Pons (tissue), 1 donor: Measurements from ENCODE around the gene DCTN2.
"Not testable (repeated sequence)": the region's sequence is repeated elsewhere in the genome, so short reads cannot be mapped to it uniquely, and the experiment has no call there.

Source experiments
- DNase-seq: peaks from one replicate; pipeline ENCODE4 v3.0.0-alpha.2; 2016; ENCODE audit warnings: low spot score

The DCTN2 gene

GRCh38 chr12:57576613-57577160, 29.7 kb upstream of the DCTN2 start:
- no peak for DNase-seq

DNA sequence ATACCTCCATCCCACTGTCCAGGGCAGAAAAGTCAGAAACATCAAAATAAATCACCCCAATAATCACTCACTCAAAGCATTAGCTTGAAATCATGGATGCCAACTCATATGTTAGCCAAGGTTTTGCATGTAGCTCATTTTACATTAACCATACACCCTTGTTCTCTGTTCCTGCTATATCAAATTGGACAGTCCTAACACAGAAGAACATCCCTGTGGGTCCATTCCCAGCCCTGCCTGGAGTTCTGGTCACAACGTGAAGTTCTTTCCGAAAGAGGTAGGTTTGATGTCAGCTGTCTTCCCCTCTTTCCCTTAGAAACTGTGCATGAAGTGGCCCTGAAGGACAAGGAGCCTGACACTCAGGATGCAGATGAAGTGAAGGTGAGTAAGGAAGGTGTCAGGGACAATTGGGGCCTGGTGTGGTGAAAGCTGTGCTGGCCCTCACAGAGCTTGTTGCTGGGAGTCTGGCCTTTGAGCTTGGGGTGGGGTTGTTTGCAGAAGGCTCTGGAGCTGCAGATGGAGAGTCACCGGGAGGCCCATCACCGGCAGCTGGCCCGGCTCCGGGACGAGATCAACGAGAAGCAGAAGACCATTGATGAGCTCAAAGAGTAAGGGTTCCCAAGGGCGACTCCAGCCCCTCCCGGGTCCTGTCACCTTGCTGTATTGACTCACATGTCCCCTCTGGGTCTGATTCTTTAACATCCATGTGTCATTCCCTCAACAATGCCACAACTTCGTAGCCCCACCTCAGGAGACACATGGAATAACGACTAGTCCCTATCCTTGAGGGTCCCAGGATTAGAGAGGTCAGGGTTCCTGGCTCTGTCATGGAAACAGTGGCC, 29.0 kb upstream of the DCTN2 start:
- DNase-seq, result no peak

GRCh38 chr12:57574795-57575194, 27.8 kb upstream of the DCTN2 start:
- no peak for DNase-seq

GRCh38 chr12:57571926-57572762, 25.2 kb upstream of the DCTN2 start:
- no peak for DNase-seq

DNA sequence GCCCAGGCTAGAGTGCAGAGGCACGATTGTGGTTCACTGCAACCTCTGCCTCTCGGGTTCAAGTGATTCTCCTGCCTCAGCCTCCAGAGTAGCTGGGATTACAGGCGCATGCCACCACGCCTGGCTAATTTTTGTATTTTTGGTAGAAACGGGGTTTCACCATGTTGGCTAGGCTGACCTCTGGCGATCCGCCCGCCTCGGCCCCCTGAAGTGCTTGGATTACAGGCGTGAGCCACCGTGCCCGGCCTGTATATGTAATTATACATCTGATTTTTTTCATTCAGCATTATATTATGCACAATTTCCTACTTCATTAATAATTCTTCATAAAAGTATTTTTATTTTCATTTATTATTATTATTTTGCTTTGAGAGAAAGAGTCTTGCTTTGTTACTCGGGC, 23.4 kb upstream of the DCTN2 start:
- DNase-seq, result not testable (repeated sequence)

DNA sequence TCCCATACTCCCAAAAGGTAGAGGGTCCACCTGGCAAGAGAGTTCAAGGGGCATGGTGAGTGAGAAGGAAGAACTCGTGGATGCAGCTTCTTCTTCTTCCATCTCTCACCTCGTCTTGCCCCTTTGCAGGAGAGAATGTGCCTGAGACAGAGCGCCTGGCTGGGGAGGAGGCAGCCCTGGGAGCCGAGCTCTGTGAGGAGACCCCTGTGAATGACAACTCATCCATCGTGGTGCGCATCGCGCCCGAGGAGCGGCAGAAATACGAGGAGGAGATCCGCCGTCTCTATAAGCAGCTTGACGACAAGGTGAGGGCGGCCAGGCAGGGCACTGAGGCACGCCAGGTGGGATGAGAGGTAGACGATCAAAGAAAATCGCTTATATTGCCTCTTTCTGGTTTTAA, 22.9 kb upstream of the DCTN2 start:
- no peak for DNase-seq

DNA sequence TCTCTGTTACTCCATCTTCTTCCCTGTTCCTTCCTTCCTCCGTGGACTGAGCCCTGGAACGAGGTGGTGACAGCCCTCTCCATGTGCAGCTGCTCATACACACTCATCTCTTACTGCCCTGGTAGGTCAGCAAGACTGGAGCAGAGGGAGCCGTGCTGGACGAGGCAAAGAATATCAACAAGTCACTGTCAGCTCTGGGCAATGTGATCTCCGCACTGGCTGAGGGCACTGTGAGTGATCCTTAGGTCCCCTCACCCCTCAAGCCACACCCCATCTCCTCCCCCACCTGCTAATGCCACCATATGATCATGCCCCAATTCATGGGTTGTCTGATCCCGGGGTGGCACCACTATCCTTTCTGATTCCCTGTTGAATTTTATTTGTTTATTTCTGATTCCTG, 21.8 kb upstream of the DCTN2 start:
- DNase-seq, result no peak

DNA sequence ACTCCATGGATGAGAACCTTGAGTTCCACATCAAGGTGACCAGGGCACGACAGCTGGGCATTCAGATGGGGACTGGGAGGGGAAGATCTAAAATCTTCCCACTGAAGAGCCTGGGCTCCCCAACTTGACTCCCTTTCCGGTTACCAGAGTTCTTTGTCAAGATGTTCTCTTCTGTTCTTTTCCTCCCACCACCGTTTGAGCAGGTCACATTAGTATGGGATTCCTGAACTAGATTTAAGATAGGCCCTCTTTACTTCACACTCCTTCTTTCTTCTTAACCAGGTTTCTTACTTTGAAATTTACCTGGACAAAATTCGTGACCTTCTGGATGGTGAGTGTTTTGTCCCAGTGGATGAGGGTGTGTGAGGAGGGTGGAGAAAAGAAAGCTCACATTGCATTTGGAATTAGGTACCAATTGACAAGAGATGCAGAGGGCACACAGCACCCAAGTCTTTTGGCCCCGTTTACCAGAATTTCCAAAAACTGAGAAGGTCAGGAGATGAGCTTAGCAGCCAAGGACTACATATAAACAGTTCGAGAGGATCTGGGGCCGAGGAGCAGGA, 17.3 kb upstream of the DCTN2 start:
- no peak for DNase-seq

- no peak for DNase-seq
These were observed 16.4 kb upstream of the DCTN2 start for GRCh38 chr12:57563358-57563757.

- DNase-seq, result not testable (repeated sequence)
These were observed 14.1 kb upstream of the DCTN2 start for GRCh38 chr12:57561117-57561516.

DNA sequence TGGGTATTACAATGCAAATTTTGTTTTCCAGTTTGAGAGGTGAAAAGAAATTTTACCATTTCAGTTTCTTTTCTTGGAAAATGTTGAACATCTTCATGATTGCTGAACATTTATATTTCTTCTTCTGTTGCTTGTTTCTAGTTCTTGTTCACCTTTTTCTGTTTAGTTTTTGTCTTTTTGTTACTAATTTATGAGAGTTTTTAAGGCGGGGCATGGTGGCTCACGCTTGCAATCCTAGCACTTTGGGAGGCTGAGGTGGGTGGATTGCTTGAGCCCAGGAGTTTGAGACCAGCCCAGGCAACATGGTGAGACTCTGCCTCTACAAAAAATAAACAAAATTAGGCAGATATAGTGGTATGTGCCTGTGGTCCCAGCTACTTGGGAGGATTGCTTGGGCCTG, 13.5 kb upstream of the DCTN2 start:
- DNase-seq, result no peak

GRCh38 chr12:57558864-57559263, 11.9 kb upstream of the DCTN2 start:
- no peak for DNase-seq

GRCh38 chr12:57554897-57555296, 7.9 kb upstream of the DCTN2 start:
- DNase-seq, result no peak

DNA sequence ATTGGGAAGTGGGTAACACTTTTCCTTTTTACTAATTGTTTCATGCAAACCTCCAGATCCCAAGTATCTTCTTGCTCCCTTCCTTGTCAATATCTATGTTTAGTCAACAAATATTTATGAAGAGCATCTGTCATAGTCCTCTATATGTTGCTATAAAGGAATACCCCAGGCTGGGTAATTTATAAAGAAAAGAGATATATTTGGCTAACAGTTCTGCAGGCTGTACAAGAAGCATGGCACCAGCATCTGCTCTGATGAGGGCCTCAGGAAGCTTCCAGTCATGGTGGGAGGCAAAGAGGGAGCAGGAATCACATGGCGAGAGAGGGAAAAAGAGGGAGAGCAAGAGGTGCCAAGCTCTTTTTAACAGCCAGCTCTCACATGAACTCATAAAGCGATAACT, 7.5 kb upstream of the DCTN2 start:
- DNase-seq, result no peak

GRCh38 chr12:57553343-57554202, 6.6 kb upstream of the DCTN2 start:
- DNase-seq, result no peak

- DNase-seq, result no peak
These were observed 5.9 kb upstream of the DCTN2 start for GRCh38 chr12:57552835-57553313.

DNA sequence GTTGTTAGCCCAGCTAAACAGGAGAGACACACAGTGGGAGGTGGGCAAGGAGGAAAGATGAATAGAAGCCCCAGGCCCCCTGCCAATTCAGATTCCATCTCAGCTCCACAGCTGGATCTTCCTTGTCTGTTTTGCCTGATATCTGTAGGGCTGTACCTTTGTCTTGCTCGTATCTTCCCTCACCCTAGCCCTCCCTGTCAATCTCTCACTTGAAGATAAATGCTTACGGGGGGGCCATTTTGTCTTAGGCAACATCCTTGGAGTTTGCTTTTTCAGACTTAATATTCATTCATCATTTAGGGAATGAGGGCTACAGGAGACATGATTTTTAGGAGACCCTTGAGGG, 5.3 kb upstream of the DCTN2 start:
- DNase-seq, result no peak

GRCh38 chr12:57551637-57552305, 4.8 kb upstream of the DCTN2 start:
- no peak for DNase-seq

DNA sequence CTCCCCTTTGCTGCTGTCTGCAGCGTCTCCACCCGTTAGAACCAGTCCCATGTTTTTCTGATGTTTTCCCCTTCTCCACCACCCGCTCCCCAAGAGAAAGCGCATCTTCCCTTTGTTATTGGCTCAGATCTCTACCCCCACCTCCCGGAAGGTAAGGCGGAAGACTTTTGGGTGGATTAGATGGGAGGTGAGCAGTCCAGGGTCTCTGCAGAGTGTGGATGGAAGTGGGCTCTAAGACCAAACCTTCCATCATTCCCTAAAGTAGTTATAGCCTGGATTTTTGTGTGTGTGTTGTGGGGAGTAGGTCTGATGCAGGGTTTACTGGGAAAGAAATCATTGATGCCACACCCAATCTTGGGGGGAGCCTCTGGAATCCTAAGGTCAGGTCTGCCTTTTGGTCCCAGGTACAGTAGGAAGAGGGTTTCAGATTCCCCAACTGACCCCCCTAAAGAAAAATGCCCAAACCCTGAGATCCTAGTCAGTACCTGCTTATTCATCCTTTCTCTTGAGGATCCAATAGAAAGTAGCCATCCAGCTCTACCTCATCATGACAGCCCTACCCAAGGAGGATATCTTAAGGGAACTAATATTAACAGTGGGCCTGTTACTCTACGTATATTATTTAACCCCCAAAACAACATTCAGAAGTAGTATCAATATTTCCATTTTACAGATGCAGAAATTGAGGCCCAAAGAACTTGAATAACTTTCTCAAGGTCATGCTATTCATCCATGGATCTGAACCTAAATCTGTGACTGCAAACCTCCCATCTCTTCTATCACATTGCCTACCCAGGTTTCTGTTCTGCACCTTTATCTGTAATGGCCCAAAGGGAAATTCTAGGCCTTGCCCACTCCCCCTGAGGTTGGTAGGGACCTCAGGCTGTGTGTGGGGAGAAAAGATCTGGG, 3.9 kb upstream of the DCTN2 start:
- no peak for DNase-seq
